AG20443 (cell line): ENCODE measurements around the gene COPZ2.
A peak's percentile ranks its signal among the peaks of the same experiment; 100 is the strongest.
"Not testable (repeated sequence)": the region's sequence is repeated elsewhere in the genome, so short reads cannot be mapped to it uniquely, and the experiment has no call there.

Source experiments
- DNase-seq: peaks from one replicate; pipeline ENCODE4 v3.0.0; 2012; ENCODE audit warnings: low spot score, mixed read lengths

The COPZ2 gene

DNA sequence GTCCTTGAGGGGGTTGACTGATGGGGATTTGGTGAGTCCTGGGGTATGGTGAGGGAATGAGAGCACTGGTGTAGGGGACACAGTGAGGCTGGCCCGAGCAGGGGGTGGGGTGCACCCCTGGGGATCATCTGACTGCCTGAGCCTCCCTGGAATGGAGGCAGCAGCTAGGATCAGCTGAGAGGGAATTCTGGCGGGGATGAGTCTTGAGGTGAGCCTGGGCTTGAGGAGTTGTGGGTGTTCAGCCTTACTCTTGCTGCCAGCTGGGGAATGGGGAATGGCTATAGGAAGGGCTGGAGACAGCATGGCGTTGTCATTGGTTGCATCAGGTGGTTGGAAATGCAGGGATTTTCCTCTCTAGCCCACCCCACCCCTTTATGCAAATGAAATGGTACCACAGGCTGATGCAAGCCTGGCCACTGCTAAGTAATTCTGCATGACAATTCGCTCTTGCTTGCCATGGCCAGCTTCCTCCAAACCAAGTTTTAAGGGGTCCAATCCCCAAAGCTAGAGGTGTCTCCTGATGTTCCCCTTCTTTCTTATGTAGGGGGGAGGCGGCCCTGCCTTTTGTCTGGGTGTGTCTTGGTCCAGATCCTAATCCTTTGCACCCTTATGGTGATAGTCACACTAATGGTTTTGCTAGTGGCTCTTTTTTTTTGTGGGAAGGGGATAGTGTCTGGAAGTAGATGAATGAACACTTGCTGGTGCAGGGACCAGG is 18.1 kb upstream of the COPZ2 start:
- DNase-seq = peak; percentile 63

DNA sequence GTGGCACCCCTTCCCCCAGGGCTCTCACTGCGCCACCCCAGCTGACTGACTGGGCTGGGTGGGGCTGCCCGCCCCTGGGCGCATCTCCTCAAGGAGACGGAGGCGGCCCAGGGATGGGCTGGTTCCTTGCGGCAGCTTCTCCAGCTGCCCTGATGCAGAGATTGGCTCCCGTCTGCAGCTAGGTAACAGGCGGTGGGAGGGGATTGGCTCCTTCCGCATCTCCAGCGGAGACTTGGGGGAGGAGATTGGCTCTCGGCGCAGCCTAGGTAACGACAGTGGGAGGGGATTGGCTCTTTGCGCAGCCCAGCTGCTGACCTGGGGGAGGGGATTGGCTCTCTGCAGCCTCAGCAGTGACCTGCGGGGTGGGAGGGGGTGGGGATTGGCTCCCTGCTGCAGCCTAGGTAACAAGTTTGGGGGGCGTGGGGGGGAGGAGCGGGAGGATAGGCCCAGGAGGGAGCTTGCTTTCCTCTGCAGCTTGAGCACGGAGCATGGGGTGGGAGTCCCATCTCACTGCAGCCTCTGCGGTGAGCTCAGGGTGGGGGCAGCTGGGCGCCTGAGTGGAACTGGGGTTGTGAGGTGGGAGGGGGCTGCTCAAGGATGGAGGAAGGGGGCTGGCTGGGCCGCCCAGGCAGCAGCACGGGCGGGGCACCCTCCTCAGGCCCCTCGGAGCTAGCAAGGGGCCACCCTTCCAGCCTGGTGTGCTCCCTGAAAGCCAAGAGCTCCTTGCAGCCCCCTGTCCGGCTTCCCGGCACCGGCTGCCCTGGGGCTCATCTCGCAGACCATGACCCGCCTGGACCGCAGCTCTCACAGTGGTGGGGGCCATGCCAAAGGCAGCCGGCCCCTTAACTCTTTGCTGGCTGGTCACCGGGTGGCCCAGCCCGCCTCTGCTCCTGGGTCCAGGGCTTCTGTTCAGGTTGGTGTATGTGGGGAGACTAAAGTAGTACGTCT is 16.9 kb upstream of the COPZ2 start:
- peak; percentile 65 for DNase-seq

DNA sequence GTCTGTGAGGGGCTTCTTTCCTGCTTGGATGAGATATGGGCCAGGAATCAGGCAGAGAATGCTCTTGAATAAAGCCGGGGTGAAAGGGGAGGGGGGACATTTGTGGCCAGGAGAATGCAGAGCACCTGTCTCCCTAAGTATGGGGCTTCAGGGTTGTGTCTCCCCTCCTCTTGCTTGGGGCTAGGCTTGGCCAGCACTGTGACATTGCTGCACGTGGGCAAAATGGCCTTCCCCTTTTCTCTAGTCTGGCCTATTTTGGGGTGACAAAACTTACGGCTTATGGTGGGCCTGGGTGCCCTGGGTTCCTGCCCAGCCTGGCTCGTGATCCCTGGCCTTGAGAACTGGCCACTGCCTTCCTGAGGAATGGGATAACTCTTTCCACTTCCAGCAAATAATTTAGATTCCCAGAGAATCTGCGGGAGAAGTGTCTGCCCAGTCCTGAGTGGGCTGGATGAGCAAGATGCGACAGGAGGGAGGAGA is 16.2 kb upstream of the COPZ2 start:
- no peak for DNase-seq

DNA sequence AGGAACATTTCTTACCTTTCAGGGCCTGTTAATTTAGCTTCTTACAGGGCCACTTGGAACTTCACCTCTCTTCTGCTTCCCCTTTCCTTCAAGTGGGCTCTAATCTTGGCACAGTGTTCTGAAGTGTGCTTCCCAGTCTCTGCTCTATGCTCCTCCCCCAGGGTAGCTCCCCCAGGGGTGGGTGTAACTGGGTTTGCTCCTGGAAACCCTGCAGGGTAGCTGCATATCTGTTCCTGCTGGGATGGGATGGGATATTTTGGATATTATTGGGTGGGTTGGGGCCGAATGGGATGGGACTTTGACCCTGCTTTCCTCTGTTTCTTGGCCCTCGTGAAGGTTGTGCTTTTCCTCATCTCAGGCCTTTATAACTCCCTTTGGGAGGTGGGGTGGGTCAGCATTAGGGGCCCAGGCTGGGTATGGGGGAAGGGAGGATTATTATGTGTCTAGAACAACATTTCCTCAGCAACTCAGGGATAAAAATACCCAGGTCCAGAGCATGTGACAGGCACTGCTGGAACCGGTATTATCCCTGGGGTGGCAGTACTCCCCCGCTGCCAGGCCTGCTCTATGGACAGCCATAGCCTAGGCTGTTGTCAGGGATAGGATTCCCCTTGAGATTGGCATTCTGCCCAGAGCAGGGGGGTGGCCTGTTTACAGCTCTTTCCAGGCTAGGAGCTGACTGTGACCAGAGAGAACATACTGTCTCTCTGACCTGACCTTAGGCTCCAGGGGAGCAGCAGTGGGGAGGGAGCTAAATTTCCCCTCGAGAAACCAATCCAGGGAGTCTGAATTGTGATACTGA is 15.6 kb upstream of the COPZ2 start:
- no peak for DNase-seq

DNA sequence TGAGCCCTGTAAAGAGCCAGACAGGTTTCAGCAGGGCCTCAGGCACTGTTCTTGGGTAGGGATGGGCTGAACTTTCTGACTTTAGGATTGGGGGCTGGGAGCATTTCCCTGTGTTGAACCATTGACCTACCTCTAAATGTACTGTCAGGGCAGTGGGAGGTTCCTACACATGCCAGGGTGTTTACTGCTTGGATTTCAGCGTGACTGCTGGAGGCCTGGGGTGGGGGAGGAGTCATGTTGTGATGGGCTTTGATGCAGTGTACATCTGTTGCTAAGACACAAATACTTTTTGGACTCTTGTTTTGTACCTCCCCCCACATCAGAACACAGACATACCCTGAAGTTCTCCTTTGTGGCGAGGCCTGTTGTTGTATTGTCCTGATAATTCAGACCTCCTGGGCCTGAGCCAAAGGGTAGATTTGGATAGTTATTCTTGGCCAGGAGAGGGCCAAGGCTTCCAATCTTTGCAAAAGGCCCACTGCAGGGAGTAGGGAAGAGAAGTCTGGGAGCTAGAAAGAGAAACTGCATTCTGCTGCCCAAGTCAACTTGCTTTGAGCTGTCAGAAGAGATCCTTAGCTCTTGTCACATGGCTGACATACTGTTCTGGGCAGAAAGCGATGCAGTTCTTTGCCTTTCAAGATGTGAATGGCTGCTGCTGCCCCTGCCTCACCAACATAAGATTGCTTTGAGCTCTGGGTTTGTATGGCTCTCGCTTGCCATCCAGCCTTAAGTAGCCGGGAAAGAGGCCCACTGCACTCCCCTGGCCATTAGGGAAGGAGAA is 14.3 kb upstream of the COPZ2 start:
- peak; percentile 51 for DNase-seq

DNA sequence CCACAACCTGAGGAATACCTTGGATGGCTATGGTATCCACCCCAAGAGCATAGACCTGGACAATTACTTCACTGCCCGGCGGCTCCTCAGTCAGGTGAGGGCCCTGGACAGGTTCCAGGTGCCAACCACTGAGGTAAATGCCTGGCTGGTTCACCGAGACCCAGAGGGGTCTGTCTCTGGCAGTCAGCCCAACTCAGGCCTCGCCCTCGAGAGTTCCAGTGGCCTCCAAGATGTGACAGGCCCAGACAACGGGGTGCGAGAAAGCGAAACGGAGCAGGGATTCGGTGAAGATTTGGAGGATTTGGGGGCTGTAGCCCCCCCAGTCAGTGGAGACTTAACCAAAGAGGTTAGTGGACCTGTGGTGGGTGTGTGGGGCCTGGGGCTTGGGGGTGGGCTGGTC is 13.7 kb upstream of the COPZ2 start:
- no peak for DNase-seq

DNA sequence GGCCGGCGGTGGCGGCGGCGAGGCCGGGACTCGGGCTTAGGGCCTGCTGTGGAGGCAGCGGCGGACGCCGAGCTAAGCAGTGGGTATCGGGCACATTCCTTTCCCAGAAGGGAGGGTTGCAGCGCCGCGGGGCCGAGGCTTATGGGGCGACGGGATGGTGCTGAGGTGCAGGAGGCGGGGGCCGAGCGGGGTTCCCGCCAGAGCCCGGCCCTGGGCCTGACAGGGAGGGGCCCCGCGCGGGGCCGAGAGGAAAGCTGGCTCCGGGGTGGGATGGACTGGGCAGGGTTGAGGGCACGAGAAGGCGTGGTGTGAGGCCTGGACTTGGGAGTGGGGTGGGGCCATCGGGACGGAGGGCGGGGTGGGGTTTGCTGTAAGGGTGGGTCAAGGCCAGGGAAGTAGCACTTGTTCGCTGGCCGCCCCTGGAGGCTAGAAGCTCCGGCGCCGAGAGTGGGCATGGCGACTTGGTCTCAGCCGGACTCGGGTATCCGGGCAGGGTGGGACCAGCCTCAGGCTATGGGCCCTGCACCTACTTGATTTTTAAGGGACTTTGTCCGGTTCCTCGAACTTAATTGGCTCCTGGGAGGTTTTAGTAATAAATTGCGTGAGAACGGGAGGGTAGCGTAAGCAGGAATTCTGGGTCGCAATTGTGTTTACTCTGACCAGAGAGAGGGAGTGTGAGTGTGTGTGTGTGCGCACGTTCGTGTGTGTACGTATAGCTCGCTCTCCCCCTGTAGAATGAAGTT is 11.0 kb upstream of the COPZ2 start:
- peak; percentile 90 for DNase-seq

DNA sequence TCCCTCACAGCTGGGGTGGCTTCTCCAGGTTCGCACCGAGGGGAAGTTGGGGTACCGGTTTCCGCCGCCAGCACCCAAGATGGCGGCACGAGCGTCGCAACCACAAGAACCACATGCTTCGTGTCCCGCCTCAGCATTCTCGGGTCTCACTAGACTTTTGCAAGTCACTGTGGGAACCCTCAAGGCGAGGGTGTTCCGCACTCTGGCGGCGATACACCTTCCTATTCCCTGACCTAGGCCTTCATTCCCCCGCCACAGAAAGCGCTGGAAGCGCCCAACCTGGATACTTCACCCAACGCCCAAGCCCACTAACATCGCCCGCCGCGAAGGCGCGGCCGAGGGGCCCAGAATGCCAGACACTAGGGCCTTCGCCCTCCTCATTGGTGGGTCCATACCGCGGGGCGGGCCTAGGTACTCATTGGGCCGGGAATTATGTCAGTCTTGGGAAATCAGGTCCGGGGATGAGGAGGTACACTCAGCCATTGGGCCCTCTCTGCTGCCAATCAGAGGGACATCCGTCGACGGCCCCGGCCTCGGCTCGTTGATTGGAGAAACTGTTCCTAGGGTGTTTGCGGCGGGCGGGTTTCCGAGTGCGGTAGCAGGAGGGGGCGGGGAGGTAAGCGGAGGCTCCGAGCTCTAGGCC is 10.3 kb upstream of the COPZ2 start, which contains the start of gene NFE2L1:
Gene NFE2L1 (plus strand): TSS at position 619 of the 643 bp plus-strand sequence. CDS start 2,760 bp downstream, outside the sequence.
- DNase-seq = peak; percentile 95

DNA sequence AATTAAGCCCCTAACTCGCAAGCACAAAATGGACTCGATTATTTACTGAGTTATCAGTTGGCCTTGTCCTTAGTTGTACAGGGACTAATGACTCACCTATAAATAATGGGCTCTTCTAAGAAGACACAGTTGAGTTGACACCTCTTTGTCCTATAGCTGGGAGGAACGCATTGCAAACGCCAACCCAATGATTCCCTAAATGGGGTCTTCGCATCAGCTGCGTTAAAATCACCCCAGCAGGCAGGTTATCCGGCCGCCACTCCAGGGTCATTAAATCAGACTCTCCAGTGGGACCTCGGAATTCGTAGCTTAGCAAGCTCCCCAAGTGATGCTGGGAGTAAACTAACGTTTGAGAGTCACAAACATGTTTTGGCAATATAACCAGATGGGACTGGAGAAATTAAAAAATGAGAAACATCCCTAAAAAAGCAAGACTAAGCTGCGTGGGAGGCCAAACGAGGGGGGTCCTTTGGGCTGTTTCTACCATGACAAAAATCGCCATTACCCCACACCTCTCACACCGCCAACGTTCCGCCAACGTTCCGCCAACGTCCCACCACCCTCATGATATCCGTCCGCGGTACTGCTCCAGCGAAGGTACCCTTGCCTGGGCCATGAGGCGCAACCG is 9.6 kb upstream of the COPZ2 start:
- no peak for DNase-seq

DNA sequence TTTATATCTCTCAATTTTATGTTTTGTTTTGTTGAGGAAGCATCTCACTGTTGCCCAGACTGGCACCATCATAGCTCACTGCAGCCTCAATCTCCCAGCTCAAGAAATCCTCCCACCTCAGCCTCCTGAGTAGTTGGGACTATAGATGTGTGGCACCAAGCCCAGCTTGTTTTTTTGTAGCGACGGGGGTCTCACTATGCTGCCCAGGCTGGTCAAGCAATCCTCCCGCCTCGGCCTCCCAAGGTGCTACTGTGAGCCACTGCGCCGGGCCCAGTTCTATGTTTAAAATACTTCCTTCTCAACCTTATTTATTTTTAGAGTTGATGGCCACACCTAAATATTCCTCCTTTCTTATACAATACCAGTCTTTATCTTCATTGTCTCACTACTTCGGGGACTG is 8.7 kb upstream of the COPZ2 start:
- no peak for DNase-seq

DNA sequence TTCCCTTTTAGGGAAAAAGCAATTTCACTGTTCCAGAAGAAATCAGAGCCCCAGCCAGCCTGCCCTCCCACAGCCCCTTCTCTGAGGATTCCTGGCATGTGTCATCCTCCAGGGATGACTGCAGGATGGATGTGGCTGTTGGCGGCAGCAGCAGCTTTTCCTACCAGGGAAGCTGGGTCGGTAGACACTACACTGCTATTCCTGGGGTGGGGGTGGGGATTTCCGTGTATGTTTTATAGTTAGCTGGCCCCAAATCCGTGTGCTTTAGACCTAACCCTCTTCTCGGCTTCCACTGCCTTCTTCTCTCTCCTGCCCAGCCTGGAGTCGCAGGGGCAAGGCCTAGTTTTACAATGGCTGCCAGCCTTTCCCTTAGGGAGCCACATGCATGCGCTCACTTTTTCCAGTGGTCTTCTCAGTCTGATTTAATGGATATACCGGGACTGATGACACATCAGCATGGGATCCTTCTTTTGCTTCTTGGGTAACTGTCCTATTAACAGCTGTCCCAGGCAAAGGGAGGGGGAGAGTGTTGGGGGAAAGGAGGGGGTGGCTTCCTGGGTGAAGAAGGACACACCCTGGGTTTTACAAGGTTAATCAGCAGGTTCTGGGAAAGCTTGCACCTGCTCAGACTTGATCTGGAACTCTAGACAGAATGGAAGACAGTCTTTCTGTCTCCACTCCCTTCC is 7.9 kb upstream of the COPZ2 start:
- DNase-seq = no peak

DNA sequence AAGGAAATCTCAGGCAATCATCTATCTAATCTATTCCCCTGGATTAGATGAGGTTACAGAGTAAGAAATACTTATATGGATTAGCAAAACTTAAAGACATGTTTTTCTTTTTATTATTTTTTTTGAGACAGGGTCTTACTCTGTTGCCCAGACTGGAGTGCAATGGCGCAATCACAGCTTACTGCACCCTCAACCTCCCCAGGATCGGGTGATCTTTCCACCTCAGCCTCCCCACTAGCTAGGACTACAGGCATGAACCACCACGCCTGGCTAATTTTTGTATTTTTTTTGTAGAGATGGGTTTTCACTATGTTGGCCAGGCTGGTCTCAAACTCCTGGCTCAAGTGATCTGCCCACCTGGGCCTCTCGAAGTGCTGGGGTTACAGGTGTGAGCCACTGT is 7.3 kb upstream of the COPZ2 start:
- no peak for DNase-seq

DNA sequence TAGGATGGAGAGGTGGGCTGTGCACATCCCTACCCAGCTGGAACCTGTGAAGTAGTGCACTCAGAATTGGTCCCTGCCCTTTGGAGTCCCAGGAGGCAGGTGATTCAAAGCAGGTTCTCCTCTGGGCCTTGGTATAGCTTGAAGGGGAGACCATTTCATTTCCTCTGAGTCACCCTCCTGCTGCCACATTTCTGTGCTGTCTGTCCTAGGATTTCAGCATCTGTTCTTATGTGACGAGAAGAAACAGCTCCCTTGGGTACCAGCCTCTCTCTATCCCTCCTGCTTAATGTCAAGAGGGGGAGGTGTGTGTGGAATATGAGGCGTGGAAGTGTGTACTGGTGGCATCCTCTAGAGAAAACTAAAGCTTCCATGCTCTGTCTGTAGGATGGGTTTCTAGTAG is 5.6 kb upstream of the COPZ2 start:
- DNase-seq = no peak

DNA sequence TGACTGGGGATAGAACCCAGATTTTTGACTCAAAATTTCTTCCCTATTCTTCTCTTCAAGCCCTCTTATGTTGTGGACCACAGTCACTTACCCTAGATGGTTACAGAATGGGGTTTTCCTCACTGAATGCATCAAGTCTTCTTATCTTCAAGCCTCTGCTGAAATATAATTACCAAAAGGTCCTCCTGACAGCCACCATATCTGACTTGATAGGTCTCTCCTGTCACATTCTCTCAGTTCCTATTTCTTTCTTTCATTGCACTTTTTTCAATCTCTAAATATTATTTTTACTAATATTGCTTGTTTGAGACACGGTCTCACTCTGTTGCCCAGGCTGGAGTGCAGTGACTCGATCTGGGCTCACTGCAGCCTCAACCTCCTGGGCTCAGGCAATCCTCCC is 1.1 kb upstream of the COPZ2 start:
- no peak for DNase-seq

DNA sequence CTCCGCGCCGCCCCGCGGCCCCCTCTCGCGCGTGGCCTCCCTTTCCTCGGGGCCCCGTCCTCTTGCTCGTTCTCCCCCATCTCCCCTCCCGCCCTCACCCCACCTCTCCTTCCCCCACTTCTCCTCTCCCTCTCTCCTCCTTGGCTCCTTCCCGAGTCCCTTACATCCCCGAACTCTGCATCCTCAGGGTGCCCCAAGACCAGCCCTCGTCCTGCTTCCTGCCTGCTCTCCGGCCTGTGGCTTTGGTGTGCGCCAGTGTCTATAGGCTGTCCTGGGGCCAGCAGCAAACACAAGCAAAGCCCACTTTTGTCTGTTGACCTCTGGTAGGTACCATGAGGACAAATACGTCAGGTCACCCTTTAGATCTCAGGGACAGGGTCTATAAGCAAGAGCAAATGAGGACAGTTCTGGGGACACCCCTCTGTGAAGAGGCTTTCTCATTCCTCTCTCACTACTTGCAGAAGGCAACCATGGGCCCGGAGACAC is 284 bp upstream of the COPZ2 start:
- no peak for DNase-seq

DNA sequence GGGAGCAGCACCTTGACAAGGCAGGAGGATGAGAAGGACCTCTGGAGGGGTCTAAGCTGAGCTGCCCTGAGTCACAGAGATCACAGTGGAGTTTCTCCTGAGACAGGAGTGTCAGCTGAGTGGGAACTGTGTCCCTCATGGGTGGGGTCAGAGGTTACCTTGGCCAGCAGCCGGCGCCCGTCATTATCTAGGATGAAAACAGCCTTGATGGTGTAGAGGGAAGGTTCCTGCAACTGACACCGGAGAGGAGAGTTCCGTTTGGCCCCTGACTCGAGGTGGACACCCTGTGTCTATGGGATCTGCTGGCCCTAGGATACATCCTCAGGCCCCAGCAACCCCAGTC is 933 bp downstream of the COPZ2 start:
- DNase-seq = no peak

DNA sequence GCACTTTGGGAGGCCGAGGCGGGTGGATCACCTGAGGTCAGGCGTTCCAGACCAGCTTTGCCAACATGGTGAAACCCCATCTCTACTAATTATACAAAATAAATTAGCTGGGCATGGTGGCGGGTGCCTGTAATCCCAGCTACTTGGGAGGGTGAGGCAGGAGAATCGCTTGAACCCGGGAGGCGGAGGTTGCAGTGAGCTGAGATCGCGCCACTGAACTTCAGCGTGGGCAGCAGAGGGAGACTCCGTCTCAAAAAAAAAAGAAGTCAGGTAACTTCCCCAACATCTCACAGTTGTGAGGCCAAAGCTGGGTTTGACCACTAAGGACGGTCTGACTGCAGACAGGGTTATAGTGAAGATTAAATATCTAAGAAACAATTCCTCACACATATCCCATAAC is 2.9 kb downstream of the COPZ2 start:
- DNase-seq = not testable (repeated sequence)

DNA sequence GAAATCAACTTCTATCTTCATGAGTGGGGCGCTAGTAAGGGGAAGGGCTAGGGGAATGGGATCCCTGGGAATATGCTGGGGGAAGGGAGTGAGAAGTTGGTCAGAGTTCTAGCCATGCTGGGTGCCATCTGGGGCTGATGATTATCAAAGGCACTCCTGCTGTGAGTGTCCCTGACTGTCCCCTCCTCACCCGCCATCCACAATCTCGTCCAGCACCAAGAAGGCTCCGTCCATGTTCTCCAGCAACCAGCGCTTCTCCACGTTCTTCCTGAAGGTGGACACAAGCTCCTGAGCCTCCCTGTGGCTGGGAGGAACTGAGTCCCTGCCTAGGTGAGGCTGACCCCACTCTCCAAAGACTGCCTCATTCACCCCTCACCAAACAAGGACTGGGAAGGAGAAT is 5.6 kb downstream of the COPZ2 start:
- DNase-seq = no peak

DNA sequence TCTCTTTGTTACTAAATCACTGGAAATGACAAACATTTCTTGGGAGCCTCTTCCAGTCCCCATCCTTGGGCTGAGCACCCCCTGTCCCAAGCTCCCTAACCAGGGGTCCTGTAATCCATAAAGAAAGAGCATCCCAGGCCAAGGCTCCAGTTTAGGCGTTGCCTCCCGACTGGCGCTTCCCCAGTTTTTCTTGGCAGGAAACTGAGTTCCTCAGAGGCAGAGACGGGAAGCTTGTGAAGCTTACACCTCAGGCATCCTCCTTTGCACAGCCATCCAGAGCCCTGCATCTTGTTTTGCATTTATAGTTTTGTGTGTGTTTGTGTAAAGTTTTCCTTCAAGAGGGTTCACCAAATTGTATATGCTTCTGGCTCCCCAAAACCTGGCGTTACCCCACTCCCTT is 7.1 kb downstream of the COPZ2 start:
- DNase-seq = peak; percentile 57
